Measurements from ENCODE around the gene EPB41. TPM values are rescaled to one million over a fixed set of nuclear protein-coding genes. Genes with fewer than 3 reads are reported as not detected.
"Not testable (repeated sequence)": the region's sequence is repeated elsewhere in the genome, so short reads cannot be mapped to it uniquely, and the experiment has no call there.

EPB41 gene
- total RNA-seq, 4 donors from 2014 or later = 28.8 to 57.6 (median 43.2) TPM

DNA sequence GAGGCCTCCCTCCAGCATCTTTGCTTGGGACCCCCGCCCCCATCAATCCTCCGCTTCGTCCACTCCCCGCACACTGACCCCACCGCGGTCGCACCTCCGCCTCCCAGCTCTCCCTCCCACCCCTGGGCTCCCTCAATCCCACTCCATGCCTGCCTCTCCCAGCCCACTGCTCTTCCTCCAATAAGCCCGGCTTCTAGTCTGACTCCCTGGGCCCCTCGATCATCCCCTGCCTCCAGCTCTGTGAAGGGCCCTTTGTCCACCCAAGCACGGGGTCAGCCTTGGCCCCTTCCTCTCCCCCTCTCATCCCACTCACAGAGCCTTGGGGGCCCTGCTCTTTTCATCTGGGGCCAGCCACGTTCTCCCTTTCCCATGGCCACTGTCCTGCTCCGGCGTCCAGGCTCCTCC is 210.9 kb downstream of the EPB41 start:
- ATAC-seq (ENCODE audit: low FRiP score) (no peak), DNase-seq (ENCODE audit: low spot score) (no peak)
- TF ChIP-seq, protein P1, sequence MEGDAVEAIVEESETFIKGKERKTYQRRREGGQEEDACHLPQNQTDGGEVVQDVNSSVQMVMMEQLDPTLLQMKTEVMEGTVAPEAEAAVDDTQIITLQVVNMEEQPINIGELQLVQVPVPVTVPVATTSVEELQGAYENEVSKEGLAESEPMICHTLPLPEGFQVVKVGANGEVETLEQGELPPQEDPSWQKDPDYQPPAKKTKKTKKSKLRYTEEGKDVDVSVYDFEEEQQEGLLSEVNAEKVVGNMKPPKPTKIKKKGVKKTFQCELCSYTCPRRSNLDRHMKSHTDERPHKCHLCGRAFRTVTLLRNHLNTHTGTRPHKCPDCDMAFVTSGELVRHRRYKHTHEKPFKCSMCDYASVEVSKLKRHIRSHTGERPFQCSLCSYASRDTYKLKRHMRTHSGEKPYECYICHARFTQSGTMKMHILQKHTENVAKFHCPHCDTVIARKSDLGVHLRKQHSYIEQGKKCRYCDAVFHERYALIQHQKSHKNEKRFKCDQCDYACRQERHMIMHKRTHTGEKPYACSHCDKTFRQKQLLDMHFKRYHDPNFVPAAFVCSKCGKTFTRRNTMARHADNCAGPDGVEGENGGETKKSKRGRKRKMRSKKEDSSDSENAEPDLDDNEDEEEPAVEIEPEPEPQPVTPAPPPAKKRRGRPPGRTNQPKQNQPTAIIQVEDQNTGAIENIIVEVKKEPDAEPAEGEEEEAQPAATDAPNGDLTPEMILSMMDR (IDR thresholded peaks at IDR 0.05) = no peak

DNA sequence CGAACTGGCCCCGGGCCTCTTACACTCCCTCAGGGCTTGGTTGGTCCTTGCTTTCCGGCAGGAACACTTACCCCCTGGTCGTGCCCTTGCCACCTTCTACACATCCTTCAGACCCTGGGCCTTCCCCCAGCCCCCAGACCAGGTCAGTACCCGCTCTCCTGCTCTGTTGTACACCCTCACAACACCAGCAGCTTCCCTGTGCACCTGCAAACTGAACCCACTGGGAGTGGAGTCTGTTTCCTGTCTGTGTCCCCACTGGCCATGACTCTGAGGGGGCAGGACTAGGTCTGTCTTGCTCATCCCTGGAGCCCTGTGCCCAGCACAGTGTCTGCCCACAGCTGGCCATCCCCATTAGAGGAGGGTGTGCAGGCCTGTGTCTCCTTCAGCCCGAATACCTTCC is 211.4 kb downstream of the EPB41 start:
- ATAC-seq (ENCODE audit: low FRiP score) (no peak), DNase-seq (ENCODE audit: low spot score) (no peak)
- TF ChIP-seq, protein P1 (IDR thresholded peaks at IDR 0.05) = no peak

DNA sequence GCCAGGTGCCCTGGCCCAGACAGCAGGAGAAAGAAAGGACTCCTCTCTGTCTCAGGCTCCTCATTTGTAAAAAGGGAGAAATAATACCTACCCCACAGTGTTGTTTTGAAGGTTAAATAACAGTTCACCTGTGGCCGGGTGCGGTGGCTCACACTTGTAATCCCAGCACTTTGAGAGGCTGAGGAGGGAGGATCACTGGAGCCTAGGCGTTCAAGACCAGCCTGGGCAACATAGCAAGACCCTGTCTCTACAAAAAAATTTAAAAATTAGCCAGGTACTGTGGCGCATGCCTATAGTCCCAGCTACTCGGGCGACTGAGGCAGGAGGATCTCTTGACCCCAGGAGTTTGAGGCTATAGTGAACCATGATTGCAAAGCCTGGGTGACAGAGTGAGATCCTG is 211.8 kb downstream of the EPB41 start:
- no peak for ATAC-seq (ENCODE audit: low FRiP score)
- no peak for DNase-seq (ENCODE audit: low spot score)
- TF ChIP-seq, protein P1 (IDR thresholded peaks at IDR 0.05) = no peak

DNA sequence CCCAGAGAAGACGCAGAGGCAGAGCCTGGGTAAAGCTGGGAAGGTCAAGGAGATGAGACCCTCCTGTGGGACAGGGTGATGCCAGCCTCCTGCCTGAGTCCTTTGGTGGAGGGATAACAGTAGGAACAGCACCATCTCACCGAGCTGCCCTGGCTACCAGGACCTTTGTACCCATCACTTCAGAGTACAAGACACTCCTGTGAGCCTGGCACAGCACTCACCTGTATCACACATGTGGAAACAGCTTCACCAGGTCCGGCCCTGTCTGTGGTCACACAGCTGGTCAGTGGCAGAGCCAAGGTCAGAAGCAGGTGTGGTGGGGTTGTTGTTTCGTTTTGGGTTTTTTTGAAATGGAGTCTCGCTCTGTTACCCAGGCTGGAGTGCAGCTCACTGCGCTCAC is 214.4 kb downstream of the EPB41 start:
- ATAC-seq (ENCODE audit: low FRiP score) (no peak), DNase-seq (ENCODE audit: low spot score) (no peak)
- TF ChIP-seq, protein P1 (IDR thresholded peaks at IDR 0.05) = no peak

DNA sequence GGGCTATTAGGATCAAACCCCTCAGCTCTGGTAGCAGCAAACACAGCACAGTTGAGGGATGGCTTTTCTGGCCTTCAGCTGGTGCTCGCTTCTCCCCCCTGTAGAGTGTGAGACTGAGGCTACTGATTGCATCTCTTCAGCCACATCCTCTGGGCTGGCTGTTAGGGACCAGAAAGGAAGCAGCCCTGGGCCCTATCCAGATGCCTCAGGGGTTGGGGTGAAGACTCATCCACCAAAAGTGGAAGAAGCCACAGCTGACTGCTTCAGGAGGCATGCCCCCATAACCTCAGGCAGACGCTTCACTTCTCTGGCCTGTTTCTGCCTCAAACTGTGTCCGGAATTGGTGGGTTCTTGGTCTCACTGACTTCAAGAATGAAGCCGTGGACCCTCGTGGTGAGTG is 215.5 kb downstream of the EPB41 start:
- DNase-seq (ENCODE audit: low spot score) (no peak), ATAC-seq (ENCODE audit: low FRiP score) (no peak)
- TF ChIP-seq, protein P1 (IDR thresholded peaks at IDR 0.05) = no peak

DNA sequence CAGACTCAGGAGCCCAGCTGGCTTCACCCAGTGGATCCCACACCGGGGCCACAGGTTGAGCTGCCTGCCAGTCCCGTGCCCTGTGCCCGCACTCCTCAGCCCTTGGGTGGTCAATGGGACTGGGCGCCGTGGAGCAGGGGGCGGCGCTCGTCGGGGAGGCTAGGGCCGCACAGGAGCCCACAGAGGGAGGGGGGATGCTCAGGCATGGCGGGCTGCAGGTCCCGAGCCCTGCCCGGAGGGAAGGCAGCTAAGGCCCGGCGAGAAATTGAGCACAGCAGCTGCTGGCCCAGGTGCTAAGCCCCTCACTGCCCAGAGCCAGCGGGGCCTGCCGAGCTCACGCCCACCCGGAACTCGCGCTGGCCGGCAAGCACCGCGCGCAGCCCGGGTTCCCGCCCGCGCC is 216.7 kb downstream of the EPB41 start:
- ATAC-seq (ENCODE audit: low FRiP score); DNase-seq (ENCODE audit: low spot score): not testable (repeated sequence)

DNA sequence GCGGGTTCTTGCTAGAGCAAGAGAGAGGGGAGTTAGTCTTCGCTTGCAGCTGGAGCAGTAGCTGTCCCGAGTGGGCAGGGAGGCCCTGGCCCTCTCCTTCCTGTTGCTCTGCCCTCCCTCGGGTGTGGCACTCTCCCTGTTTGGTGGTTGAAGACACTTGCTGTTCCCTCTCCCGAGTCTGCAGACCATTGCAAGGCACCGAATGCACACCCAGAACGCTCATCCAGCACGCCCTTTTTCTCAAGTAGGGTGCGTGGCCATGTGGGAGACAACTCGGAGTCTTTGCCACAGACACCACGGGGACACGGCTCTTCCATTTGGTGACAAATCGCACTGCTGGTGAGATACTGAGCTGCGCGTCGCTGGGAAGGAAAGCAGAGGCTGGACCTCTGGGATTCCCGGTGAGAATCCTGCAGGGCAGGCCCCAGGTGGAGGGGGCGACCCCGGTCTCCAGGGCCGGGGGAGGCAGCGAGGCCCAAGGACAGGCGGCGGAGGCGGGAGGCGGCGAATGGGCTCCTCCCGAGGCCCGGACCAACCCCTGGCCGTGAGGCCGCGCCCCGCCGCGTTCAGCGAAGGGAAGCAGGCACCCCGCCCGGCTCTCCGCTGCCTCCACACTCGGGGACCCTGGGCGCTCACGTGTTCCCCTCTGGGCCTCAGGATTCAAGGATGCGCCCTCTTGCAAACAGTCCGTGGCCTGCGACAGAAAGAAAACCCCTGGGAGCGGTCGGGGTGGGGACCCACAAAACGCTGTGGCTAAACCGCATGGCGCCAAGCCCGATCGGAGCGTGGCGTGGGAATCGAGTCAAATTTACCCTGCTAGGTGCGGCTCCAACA is 219.7 kb downstream of the EPB41 start:
- ATAC-seq (ENCODE audit: low FRiP score) (peak; percentile 25), DNase-seq (ENCODE audit: low spot score) (no peak)
- TF ChIP-seq, protein P1 (IDR thresholded peaks at IDR 0.05) = no peak

Data from omental fat pad (tissue), 4 donors.